ENCODE data around the gene PPP2R5B.

The PPP2R5B gene

DNA sequence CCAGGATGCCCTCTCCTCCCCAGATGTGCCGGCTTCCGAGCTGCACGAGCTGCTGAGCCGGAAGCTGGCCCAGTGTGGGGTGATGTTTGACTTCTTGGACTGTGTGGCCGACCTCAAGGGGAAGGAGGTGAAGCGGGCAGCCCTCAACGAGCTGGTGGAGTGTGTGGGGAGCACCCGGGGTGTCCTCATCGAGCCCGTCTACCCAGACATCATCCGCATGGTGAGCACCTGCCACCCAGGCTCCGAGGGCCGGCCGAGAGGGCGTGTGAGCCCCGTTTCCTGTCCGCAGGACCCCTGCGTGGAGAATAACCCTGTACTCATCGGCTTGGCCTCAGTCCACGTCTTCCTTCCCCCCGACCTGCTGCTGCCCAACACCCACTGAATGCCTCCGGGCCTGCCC lies 2.2 kb downstream of the PPP2R5B start:
- TF ChIP-seq, protein P1, sequence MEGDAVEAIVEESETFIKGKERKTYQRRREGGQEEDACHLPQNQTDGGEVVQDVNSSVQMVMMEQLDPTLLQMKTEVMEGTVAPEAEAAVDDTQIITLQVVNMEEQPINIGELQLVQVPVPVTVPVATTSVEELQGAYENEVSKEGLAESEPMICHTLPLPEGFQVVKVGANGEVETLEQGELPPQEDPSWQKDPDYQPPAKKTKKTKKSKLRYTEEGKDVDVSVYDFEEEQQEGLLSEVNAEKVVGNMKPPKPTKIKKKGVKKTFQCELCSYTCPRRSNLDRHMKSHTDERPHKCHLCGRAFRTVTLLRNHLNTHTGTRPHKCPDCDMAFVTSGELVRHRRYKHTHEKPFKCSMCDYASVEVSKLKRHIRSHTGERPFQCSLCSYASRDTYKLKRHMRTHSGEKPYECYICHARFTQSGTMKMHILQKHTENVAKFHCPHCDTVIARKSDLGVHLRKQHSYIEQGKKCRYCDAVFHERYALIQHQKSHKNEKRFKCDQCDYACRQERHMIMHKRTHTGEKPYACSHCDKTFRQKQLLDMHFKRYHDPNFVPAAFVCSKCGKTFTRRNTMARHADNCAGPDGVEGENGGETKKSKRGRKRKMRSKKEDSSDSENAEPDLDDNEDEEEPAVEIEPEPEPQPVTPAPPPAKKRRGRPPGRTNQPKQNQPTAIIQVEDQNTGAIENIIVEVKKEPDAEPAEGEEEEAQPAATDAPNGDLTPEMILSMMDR (IDR thresholded peaks at IDR 0.05): no peak
- Histone ChIP-seq H3K4me3 (ENCODE audit: low read depth in 1 of 2, low read length in 1 of 2) (no peak overlapping the region), H3K4me1 (ENCODE audit: control insufficient read depth in 1 of 2, insufficient read depth in 1 of 2, low read depth in 1 of 2, low read length in 1 of 2) (peaks cover 21 to 30% of the 10 kb centered on the region in 2 experiments), H3K27ac (no peak overlapping the region), H3K27me3 (no peaks in the 10 kb centered on the region), H3K36me3 (peaks cover 57% of the 10 kb centered on the region), H3K9me3 (no peaks in the 10 kb centered on the region)

DNA sequence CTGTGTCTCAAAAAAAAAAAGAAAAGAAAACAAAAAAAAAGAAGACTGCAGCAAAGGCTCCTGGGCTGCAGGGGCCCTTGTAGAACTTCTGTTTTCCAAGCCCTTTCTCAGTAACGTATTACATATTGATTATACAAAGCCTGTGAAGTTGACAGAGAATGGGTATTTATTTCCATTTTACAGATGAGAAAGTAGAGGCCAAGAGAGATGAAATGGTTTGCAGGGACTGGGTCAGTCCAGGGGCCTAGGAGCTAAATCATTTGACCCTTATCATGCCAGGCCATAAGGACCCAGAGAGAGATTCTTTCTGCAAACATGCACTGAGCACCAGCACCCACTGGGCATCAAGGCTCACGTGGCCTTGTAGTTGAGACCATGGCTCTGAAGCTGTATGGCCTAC lies 4.5 kb downstream of the PPP2R5B start:
- Histone ChIP-seq H3K27ac (no peak overlapping the region), H3K9me3 (no peaks in the 10 kb centered on the region), H3K27me3 (no peaks in the 10 kb centered on the region), H3K36me3 (peaks cover 79% of the 10 kb centered on the region), H3K4me1 (ENCODE audit: control insufficient read depth in 1 of 2, insufficient read depth in 1 of 2, low read depth in 1 of 2, low read length in 1 of 2) (peaks cover 16 to 28% of the 10 kb centered on the region in 2 experiments), H3K4me3 (ENCODE audit: low read depth in 1 of 2, low read length in 1 of 2) (no peak overlapping the region)
- TF ChIP-seq, protein P1 (IDR thresholded peaks at IDR 0.05): no peak

DNA sequence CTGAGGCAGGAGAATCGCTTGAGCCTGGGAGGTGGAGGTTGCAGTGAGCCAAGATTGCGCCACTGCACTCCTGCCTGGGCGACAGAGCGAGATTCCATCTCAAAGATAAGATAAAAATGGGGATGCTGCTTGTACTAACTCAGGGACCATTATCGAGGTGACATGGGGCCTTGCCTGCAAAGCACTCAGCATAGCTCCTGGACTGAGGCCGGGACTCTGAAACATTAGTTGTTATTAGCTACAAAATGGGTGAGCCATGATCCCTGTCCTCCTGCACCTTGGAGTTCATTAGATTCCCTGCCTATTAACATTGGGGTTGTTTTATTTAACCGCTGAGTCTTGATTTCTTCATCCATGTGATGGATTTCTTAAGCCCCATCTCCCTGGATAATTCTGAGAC lies 5.1 kb downstream of the PPP2R5B start:
- H3K27ac ChIP-seq: no peak overlapping the region
- H3K9me3 ChIP-seq: no peaks in the 10 kb centered on the region
- H3K27me3 ChIP-seq: no peaks in the 10 kb centered on the region
- TF ChIP-seq, protein P1 (IDR thresholded peaks at IDR 0.05): no peak
- H3K4me3 ChIP-seq (ENCODE audit: low read depth in 1 of 2, low read length in 1 of 2): no peak overlapping the region
- H3K4me1 ChIP-seq (ENCODE audit: control insufficient read depth in 1 of 2, insufficient read depth in 1 of 2, low read depth in 1 of 2, low read length in 1 of 2): peaks cover 18 to 29% of the 10 kb centered on the region in 2 experiments
- peaks cover 86% of the 10 kb centered on the region for H3K36me3 ChIP-seq

DNA sequence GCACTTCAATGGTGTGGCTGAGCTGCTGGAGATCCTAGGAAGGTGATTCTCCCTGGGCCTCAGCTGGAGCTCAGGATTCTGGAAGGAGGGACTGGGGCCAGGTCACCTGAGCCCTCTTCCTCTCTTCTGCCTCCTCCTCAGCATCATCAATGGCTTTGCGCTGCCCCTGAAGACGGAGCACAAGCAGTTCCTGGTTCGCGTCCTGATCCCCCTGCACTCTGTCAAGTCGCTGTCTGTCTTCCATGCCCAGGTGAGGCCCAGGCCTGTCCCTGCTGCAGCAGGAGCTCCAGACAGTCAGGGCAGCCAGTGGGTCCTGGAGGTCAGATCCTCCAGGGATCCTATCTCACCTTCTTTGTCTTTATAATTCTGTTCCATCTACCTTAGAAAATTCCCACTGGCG lies 5.9 kb downstream of the PPP2R5B start:
- Histone ChIP-seq H3K27ac (no peak overlapping the region), H3K36me3 (peaks cover 93% of the 10 kb centered on the region), H3K4me1 (ENCODE audit: control insufficient read depth in 1 of 2, insufficient read depth in 1 of 2, low read depth in 1 of 2, low read length in 1 of 2) (peaks cover 12 to 24% of the 10 kb centered on the region in 2 experiments), H3K27me3 (no peaks in the 10 kb centered on the region), H3K9me3 (no peaks in the 10 kb centered on the region), H3K4me3 (ENCODE audit: low read depth in 1 of 2, low read length in 1 of 2) (no peak overlapping the region)
- TF ChIP-seq, protein P1 (IDR thresholded peaks at IDR 0.05): no peak

DNA sequence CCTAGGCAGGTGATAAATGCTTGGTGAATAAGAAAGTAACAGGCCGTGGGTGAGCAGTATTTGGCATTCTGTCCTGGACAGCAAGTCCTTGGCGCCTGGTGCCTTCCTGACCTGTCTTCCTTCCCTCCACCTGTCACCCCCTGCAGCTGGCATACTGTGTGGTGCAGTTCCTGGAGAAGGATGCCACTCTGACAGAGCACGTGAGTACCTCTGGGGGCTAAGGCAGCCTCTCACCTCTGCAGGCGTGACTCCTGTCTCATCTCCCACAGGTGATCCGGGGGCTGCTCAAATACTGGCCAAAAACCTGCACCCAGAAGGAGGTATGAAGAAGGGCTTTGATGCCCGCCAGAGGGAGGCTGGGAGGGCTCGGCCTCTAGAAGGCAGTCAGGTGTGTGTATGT lies 6.8 kb downstream of the PPP2R5B start:
- Histone ChIP-seq H3K36me3 (peaks cover 100% of the 10 kb centered on the region), H3K9me3 (no peaks in the 10 kb centered on the region), H3K27me3 (no peaks in the 10 kb centered on the region), H3K4me3 (ENCODE audit: low read depth in 1 of 2, low read length in 1 of 2) (no peak overlapping the region), H3K27ac (no peak overlapping the region), H3K4me1 (ENCODE audit: control insufficient read depth in 1 of 2, insufficient read depth in 1 of 2, low read depth in 1 of 2, low read length in 1 of 2) (peaks cover 7 to 14% of the 10 kb centered on the region in 2 experiments)
- TF ChIP-seq, protein P1 (IDR thresholded peaks at IDR 0.05): no peak

DNA sequence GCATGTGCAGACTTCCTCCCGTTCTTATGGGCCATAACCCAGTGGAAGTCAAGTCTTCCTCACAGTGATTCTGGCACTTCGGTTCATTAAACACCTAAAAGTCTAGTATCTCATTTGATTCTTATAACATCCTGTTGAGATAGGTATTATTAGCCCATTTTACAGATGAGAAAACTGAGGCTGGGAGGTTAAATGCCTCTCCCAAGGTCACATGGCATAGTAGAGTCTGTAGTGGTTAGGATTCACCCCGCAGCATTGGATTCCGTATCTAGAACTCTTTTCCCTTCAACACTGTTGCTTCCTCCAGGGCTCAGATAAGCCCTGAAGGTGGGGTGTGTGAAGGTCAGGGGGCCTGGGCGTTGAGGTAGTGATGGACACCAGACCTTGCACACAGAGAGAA lies 7.8 kb downstream of the PPP2R5B start:
- H3K4me1 ChIP-seq (ENCODE audit: control insufficient read depth in 1 of 2, insufficient read depth in 1 of 2, low read depth in 1 of 2, low read length in 1 of 2): peaks cover 7 to 10% of the 10 kb centered on the region in 2 experiments
- peaks cover 2% of the 10 kb centered on the region for H3K27me3 ChIP-seq
- no peaks in the 10 kb centered on the region for H3K9me3 ChIP-seq
- no peak overlapping the region for H3K4me3 ChIP-seq (ENCODE audit: low read depth in 1 of 2, low read length in 1 of 2)
- H3K27ac ChIP-seq: no peak overlapping the region
- TF ChIP-seq, protein P1 (IDR thresholded peaks at IDR 0.05): no peak
- H3K36me3 ChIP-seq: peaks cover 91% of the 10 kb centered on the region

All from neutrophil (primary cell).